Measurements from ENCODE around the gene LIPC.

LIPC gene

GRCh38 chr15:58483376-58483775 lies 51.6 kb downstream of the LIPC start:
- DNase-seq (ENCODE audit: low spot score), result no peak
- in situ Hi-C loops (cut with MboI; ENCODE audit: low sequenced_read_pairs, unreplicated experiment), result no loop called here
- TF ChIP-seq CTCF (IDR thresholded peaks at IDR 0.05; ENCODE audit: borderline replicate concordance, control extremely low read depth, extremely low read depth, insufficient read depth, missing control alignments), result no peak

GRCh38 chr15:58484791-58485600 lies 53.2 kb downstream of the LIPC start:
- no peak for DNase-seq (ENCODE audit: low spot score)
- no peak for TF ChIP-seq CTCF (IDR thresholded peaks at IDR 0.05; ENCODE audit: borderline replicate concordance, control extremely low read depth, extremely low read depth, insufficient read depth, missing control alignments)
- in situ Hi-C loops (cut with MboI; ENCODE audit: low sequenced_read_pairs, unreplicated experiment), result no loop called here

GRCh38 chr15:58486062-58486461 lies 54.3 kb downstream of the LIPC start:
- in situ Hi-C loops (cut with MboI; ENCODE audit: low sequenced_read_pairs, unreplicated experiment), result no loop called here
- DNase-seq (ENCODE audit: low spot score), result no peak
- no peak for TF ChIP-seq CTCF (IDR thresholded peaks at IDR 0.05; ENCODE audit: borderline replicate concordance, control extremely low read depth, extremely low read depth, insufficient read depth, missing control alignments)

- DNase-seq (ENCODE audit: low spot score), result no peak
- no peak for TF ChIP-seq CTCF (IDR thresholded peaks at IDR 0.05; ENCODE audit: borderline replicate concordance, control extremely low read depth, extremely low read depth, insufficient read depth, missing control alignments)
- in situ Hi-C loops (cut with MboI; ENCODE audit: low sequenced_read_pairs, unreplicated experiment), result no loop called here
Measured at GRCh38 chr15:58486564-58486963, 54.8 kb downstream of the LIPC start.

GRCh38 chr15:58487041-58487723 lies 55.4 kb downstream of the LIPC start:
- in situ Hi-C loops (cut with MboI; ENCODE audit: low sequenced_read_pairs, unreplicated experiment), result no loop called here
- TF ChIP-seq CTCF (IDR thresholded peaks at IDR 0.05; ENCODE audit: borderline replicate concordance, control extremely low read depth, extremely low read depth, insufficient read depth, missing control alignments), result no peak
- DNase-seq (ENCODE audit: low spot score), result no peak

- no peak for TF ChIP-seq CTCF (IDR thresholded peaks at IDR 0.05; ENCODE audit: borderline replicate concordance, control extremely low read depth, extremely low read depth, insufficient read depth, missing control alignments)
- DNase-seq (ENCODE audit: low spot score), result no peak
- in situ Hi-C loops (cut with MboI; ENCODE audit: low sequenced_read_pairs, unreplicated experiment), result no loop called here
Measured at GRCh38 chr15:58487724-58488120, 55.9 kb downstream of the LIPC start.

Measured in GM13976 (cell line).